ENCODE results near the gene EML1.

EML1 gene

DNA sequence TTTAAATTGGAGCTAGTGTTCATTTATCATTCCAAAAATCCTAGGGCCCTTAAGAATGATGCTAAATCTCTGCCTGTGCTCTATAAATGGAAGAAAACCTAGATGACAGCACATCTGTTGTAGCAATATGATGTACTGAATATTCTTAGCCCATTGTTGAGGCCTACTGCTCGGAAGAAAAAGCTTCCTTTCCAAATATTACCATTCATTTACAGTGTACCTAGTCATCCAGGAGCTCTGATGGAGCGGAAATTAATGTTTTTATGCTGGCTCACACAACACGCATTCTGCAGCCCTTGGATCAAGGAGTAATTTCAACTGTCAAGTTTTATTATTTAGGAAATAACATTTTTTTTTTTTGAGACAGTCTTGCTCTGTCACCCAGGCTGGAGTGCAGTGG lies 77.4 kb downstream of the EML1 start:
- no peak overlapping the region for H3K4me3 ChIP-seq (ENCODE audit: low read depth, low read length)
- TF ChIP-seq, protein P1, sequence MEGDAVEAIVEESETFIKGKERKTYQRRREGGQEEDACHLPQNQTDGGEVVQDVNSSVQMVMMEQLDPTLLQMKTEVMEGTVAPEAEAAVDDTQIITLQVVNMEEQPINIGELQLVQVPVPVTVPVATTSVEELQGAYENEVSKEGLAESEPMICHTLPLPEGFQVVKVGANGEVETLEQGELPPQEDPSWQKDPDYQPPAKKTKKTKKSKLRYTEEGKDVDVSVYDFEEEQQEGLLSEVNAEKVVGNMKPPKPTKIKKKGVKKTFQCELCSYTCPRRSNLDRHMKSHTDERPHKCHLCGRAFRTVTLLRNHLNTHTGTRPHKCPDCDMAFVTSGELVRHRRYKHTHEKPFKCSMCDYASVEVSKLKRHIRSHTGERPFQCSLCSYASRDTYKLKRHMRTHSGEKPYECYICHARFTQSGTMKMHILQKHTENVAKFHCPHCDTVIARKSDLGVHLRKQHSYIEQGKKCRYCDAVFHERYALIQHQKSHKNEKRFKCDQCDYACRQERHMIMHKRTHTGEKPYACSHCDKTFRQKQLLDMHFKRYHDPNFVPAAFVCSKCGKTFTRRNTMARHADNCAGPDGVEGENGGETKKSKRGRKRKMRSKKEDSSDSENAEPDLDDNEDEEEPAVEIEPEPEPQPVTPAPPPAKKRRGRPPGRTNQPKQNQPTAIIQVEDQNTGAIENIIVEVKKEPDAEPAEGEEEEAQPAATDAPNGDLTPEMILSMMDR (conservative IDR thresholded peaks at IDR 0.05; ENCODE audit: low read depth, low read length) = no peak
- DNase-seq (ENCODE audit: low read depth) = no peak

DNA sequence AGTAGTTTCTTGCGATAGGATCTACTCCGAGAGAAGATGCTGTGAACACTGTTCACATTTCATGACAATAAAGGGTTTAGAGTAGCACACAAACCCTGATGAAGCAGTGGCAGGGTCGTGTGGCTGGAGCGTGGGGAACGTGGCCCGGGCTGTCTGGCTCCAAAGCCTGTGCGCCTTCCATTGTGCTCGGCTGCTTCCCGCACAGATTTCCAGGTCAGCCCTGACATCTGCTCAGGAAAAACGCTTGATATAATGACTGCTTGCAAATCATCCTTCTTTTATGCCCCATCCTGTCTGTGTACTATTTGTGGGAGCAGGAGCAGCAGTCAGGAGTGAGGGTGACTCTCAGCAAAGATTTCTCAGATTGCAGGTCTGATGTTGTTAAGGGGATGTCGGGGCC lies 78.6 kb downstream of the EML1 start:
- no peak overlapping the region for H3K4me3 ChIP-seq (ENCODE audit: low read depth, low read length)
- TF ChIP-seq, protein P1 (conservative IDR thresholded peaks at IDR 0.05; ENCODE audit: low read depth, low read length) = no peak
- no peak for DNase-seq (ENCODE audit: low read depth)

DNA sequence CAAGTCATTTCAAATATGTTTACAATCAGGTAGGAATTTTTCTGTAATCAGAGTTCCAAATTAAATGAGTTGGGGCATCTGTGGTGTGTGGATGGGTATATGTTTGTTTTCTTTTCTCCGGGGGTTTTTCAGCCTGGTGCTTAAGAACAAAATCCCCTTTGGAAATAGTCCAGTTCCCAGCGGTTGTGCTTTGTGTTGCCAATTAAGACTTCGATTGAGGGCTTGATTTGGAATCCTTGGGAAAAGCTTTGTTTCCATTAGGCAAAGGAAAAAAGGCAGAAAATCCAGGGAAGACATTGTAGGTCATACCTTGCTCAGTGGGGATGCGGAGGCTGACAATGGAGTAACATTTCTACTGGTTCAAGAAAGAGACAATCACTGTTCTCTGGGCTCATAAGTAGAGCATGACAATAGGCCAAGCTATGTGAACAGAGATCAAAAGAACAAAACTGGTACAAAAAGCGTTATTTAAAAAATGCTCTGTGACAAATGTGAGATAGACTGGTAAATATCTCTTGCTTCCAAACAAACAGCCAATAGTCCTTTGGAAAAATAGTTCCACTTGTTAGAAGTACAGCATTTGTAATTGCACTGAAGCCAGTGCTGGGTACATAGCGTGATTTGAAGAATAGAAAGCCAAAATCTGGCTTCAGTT lies 79.7 kb downstream of the EML1 start:
- DNase-seq (ENCODE audit: low read depth) = peak; percentile 15
- no peak overlapping the region for H3K4me3 ChIP-seq (ENCODE audit: low read depth, low read length)
- TF ChIP-seq, protein P1 (conservative IDR thresholded peaks at IDR 0.05; ENCODE audit: low read depth, low read length) = no peak

DNA sequence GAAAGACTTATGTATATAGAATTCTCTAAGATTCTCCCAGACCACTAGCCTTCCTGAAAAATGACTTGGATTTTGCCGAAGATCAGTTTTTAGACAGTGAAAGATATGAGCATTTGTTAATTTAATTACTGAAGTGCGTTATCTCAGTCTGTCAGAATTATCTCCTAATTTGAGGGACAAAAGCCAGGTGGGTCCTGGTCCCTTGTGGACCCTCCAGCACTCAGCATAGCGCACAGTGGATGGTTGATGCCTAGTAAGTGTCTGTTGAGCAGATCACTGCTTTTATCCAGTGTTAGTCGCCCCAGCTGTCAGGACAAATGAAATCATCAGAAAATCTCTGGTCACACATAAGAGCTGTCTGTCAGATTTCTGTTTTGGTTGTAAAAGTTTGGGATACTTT lies 80.4 kb downstream of the EML1 start:
- TF ChIP-seq, protein P1 (conservative IDR thresholded peaks at IDR 0.05; ENCODE audit: low read depth, low read length) = no peak
- H3K4me3 ChIP-seq (ENCODE audit: low read depth, low read length) = no peak overlapping the region
- DNase-seq (ENCODE audit: low read depth) = no peak

DNA sequence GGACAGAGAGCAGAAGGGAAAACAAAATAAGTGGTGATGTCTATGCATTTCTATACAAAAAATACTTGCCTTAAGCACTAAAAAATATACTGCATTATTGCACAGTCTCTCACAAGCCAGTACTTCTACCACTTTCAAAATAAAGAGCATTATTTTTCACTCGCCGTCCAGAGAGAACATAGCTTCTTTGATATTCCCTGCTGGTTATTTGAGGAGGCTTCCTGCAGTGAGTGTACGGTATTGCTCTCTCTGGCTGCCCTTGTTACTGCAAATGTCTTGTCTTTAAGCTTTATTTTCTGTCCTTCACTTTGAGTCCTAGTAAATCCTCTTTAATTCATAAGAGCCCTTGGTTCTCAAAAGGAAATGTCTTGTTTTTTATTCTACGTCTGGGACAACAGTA lies 81.1 kb downstream of the EML1 start:
- TF ChIP-seq, protein P1 (conservative IDR thresholded peaks at IDR 0.05; ENCODE audit: low read depth, low read length) = peak; percentile 34
- peak; percentile 50 for DNase-seq (ENCODE audit: low read depth)
- no peak overlapping the region for H3K4me3 ChIP-seq (ENCODE audit: low read depth, low read length)

DNA sequence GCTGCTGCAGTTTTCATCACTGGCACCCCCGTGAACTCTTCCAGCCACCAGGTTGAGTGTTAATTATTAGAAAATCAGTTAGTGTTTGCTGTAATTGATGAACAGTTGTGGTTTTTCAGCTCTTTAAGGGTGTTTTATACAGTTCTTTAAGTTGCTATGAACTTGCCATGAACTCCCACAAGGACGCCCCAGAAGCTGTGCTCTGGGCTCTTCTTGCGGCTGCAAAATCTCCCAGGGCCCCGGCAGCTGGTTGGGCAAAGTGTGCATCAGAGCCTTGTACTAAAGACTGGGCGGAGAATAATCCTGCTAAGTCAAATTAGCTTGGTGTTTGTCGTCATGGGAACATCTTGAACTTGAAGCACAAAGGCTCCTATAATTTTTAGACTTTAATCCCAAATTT lies 82.2 kb downstream of the EML1 start:
- DNase-seq (ENCODE audit: low read depth) = peak; percentile 15
- TF ChIP-seq, protein P1 (conservative IDR thresholded peaks at IDR 0.05; ENCODE audit: low read depth, low read length) = no peak
- no peak overlapping the region for H3K4me3 ChIP-seq (ENCODE audit: low read depth, low read length)

DNA sequence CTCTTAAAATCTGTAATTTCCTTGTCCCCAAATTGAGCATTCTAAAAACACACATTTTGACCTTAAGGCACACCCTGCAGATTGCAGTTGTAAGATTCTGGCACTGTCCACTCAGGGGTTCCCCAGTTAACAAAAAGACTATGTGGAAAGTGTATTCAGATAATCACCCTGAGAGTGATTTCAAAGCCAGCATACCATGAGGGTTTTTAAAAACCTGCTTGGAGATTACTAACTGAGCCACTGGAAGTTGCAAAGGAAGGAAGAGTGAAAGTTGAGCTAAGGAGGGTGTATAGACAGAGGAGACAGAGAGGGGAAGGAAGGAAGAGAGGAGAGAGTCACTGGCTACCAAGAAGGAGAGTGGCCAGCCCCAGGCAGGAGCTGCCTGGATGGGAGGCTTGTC lies 82.6 kb downstream of the EML1 start:
- TF ChIP-seq, protein P1 (conservative IDR thresholded peaks at IDR 0.05; ENCODE audit: low read depth, low read length) = no peak
- no peak for DNase-seq (ENCODE audit: low read depth)
- H3K4me3 ChIP-seq (ENCODE audit: low read depth, low read length) = no peak overlapping the region

Data from choroid plexus epithelial cell (primary cell).